ENCODE data around the gene AOAH. TPM values are rescaled to one million over a fixed set of nuclear protein-coding genes. Genes with fewer than 3 reads are reported as not detected.

Gene AOAH
- total and polyA plus RNA-seq, 9 of the 15 experiments (the other 6 are each of a cell fraction or from before 2014, with no cell fraction given), result not detected

DNA sequence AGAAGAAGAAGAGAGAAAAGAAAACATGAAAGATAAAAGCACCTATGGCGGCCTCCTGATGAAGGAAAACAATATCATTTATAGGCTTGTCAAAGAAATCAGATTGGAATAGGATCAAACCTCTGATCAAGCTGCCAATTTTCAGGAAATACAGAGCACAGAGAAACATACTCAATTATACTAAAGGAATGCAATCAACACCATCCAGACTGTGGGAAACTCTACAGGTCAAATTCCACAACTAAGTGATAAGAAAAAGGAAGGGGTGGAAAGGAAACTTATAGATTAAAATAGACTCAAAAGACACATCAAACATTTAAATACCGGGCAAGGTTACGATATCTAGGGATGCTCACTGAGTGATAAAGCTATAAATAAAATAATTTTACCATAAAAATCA lies 39.3 kb downstream of the AOAH start (continued):
- TF ChIP-seq, protein P1, sequence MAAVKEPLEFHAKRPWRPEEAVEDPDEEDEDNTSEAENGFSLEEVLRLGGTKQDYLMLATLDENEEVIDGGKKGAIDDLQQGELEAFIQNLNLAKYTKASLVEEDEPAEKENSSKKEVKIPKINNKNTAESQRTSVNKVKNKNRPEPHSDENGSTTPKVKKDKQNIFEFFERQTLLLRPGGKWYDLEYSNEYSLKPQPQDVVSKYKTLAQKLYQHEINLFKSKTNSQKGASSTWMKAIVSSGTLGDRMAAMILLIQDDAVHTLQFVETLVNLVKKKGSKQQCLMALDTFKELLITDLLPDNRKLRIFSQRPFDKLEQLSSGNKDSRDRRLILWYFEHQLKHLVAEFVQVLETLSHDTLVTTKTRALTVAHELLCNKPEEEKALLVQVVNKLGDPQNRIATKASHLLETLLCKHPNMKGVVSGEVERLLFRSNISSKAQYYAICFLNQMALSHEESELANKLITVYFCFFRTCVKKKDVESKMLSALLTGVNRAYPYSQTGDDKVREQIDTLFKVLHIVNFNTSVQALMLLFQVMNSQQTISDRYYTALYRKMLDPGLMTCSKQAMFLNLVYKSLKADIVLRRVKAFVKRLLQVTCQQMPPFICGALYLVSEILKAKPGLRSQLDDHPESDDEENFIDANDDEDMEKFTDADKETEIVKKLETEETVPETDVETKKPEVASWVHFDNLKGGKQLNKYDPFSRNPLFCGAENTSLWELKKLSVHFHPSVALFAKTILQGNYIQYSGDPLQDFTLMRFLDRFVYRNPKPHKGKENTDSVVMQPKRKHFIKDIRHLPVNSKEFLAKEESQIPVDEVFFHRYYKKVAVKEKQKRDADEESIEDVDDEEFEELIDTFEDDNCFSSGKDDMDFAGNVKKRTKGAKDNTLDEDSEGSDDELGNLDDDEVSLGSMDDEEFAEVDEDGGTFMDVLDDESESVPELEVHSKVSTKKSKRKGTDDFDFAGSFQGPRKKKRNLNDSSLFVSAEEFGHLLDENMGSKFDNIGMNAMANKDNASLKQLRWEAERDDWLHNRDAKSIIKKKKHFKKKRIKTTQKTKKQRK (IDR thresholded peaks at IDR 0.05; ENCODE audit: borderline replicate concordance, low read depth, low read length), result no peak
- TF ChIP-seq NONO (IDR thresholded peaks at IDR 0.05; ENCODE audit: low read depth in 2 of 2, low read length in 1 of 2), result no peak
- TF ChIP-seq, protein P2, sequence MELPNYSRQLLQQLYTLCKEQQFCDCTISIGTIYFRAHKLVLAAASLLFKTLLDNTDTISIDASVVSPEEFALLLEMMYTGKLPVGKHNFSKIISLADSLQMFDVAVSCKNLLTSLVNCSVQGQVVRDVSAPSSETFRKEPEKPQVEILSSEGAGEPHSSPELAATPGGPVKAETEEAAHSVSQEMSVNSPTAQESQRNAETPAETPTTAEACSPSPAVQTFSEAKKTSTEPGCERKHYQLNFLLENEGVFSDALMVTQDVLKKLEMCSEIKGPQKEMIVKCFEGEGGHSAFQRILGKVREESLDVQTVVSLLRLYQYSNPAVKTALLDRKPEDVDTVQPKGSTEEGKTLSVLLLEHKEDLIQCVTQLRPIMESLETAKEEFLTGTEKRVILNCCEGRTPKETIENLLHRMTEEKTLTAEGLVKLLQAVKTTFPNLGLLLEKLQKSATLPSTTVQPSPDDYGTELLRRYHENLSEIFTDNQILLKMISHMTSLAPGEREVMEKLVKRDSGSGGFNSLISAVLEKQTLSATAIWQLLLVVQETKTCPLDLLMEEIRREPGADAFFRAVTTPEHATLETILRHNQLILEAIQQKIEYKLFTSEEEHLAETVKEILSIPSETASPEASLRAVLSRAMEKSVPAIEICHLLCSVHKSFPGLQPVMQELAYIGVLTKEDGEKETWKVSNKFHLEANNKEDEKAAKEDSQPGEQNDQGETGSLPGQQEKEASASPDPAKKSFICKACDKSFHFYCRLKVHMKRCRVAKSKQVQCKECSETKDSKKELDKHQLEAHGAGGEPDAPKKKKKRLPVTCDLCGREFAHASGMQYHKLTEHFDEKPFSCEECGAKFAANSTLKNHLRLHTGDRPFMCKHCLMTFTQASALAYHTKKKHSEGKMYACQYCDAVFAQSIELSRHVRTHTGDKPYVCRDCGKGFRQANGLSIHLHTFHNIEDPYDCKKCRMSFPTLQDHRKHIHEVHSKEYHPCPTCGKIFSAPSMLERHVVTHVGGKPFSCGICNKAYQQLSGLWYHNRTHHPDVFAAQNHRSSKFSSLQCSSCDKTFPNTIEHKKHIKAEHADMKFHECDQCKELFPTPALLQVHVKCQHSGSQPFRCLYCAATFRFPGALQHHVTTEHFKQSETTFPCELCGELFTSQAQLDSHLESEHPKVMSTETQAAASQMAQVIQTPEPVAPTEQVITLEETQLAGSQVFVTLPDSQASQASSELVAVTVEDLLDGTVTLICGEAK (IDR thresholded peaks at IDR 0.05), result no peak
- TF ChIP-seq, protein P2 (CRISPR knock-in tag; IDR thresholded peaks at IDR 0.05), result no peak
- no peak for TF ChIP-seq TAL1 (IDR thresholded peaks at IDR 0.05)
- TF ChIP-seq, protein P3, sequence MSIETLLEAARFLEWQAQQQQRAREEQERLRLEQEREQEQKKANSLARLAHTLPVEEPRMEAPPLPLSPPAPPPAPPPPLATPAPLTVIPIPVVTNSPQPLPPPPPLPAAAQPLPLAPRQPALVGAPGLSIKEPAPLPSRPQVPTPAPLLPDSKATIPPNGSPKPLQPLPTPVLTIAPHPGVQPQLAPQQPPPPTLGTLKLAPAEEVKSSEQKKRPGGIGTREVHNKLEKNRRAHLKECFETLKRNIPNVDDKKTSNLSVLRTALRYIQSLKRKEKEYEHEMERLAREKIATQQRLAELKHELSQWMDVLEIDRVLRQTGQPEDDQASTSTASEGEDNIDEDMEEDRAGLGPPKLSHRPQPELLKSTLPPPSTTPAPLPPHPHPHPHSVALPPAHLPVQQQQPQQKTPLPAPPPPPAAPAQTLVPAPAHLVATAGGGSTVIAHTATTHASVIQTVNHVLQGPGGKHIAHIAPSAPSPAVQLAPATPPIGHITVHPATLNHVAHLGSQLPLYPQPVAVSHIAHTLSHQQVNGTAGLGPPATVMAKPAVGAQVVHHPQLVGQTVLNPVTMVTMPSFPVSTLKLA (conservative IDR thresholded peaks at IDR 0.05), result no peak
- TF ChIP-seq NFIX (CRISPR knock-in tag; IDR thresholded peaks at IDR 0.05; ENCODE audit: low read depth), result no peak
- TF ChIP-seq POLR2AphosphoS5 (IDR thresholded peaks at IDR 0.05; ENCODE audit: control insufficient read depth, insufficient read depth, low read depth, low read length), result no peak
